Measurements from ENCODE around the gene VEGFC.

Gene VEGFC, protein sequence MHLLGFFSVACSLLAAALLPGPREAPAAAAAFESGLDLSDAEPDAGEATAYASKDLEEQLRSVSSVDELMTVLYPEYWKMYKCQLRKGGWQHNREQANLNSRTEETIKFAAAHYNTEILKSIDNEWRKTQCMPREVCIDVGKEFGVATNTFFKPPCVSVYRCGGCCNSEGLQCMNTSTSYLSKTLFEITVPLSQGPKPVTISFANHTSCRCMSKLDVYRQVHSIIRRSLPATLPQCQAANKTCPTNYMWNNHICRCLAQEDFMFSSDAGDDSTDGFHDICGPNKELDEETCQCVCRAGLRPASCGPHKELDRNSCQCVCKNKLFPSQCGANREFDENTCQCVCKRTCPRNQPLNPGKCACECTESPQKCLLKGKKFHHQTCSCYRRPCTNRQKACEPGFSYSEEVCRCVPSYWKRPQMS

DNA sequence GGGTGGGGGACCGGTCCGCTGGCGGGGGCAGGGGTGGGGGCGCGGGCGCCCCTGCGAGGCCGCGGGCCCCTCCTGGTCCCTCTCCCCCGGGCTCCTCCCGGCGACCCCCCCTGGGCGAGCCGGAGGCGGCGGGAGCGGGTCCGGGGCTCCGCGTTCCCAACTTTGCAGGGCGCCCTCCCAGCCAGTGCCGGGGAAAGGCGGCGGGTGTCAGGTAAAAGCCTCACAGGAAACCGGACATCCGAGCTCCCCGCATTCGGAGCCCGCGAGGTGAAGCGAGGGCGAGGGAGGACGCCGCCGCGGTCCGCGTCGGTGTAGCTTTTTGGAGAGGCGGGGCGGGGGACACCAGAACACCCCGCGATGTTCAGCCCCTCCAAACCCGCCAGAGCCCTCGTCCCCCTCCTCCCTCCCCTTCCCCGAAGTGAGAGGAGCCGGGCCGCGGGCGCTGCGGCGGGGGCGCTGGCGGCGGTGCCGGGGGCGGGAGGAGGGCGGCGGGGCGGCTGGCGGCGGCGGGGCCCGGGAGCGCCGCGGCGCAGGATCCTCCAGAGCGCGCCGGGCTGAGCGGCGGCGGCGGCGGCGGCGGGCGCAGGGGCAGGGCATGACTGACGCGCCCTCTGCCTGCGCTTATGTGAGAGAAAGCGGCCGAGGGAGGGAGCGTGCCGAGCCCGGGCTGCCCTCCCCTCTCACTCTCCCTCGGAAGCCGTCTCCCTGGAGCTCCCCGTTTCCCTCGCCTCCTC is at the start of gene VEGFC:
Gene VEGFC, minus strand, starts transcription at position 597 of the 734 bp plus-strand sequence. CDS start 611 bp downstream, outside the sequence.
- DNase-seq (ENCODE audit: low spot score in 2 of 2): peak; percentile 53 to 77
- peaks cover 8% of the 10 kb centered on the region for H3K4me1 ChIP-seq
- H3K36me3 ChIP-seq (replicated peaks): no peaks in the 10 kb centered on the region
- H3K4me3 ChIP-seq: peak within 1 kb of the TSS; percentile 58
- in situ Hi-C loops (cut with MboI; ENCODE audit: low sequenced_read_pairs): loop anchor here (25.0 kb wide), 2 partner anchors 245 to 405 kb away; no protein-coding TSS in a partner anchor
- no peaks in the 10 kb centered on the region for H3K9me3 ChIP-seq
- no peaks in the 10 kb centered on the region for H3K27me3 ChIP-seq (ENCODE audit: low read depth)

DNA sequence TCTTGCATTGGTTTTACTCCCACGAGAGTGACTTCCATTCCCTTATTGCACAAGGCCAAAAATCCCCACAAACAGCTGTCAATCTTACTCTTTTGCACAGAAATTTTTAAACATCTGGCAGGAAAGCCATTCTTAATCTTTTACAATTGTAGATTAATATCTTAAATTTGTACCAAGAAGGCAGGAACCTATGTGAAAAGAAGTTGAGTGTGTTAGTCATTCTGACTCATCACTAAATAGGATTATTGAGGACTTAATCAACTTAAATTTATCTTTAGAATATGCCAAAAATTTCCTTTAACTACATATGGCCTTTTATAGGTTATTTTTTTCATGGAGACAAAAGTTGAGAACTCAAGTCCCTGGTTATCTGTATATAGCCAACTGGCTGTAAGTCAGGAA is 49.0 kb upstream of the VEGFC start:
- in situ Hi-C loops (cut with MboI; ENCODE audit: low sequenced_read_pairs): no loop called here
- Histone ChIP-seq H3K4me1 (peaks cover 11% of the 10 kb centered on the region), H3K36me3 (replicated peaks) (no peaks in the 10 kb centered on the region), H3K9me3 (no peaks in the 10 kb centered on the region), H3K4me3 (no peak overlapping the region), H3K27me3 (ENCODE audit: low read depth) (no peaks in the 10 kb centered on the region)
- DNase-seq (ENCODE audit: low spot score in 2 of 2): peak in 1 of 2 experiments; percentile 4

DNA sequence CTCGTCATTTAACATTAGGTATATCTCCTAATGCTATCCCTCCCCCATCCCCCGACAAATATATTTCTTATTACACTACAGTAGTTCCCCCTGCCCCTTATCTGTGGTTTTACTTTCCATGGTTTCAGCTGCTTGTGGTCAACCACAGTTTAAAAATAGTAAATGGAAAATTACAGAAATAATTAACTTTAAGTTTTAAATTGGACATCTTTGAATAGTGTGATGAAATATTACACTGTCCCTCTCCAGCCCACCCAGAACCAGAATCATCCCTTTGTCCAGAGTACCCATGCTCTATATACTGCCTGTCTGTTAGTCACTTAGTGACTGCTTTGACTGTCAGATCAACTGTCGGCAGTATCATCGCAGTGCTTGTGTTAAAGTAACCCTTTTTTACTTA is 47.4 kb upstream of the VEGFC start:
- Histone ChIP-seq H3K27me3 (ENCODE audit: low read depth) (no peaks in the 10 kb centered on the region), H3K4me1 (peaks cover 11% of the 10 kb centered on the region), H3K9me3 (no peaks in the 10 kb centered on the region), H3K36me3 (replicated peaks) (no peaks in the 10 kb centered on the region), H3K4me3 (no peak overlapping the region)
- DNase-seq (ENCODE audit: low spot score in 2 of 2): no peak
- in situ Hi-C loops (cut with MboI; ENCODE audit: low sequenced_read_pairs): no loop called here

DNA sequence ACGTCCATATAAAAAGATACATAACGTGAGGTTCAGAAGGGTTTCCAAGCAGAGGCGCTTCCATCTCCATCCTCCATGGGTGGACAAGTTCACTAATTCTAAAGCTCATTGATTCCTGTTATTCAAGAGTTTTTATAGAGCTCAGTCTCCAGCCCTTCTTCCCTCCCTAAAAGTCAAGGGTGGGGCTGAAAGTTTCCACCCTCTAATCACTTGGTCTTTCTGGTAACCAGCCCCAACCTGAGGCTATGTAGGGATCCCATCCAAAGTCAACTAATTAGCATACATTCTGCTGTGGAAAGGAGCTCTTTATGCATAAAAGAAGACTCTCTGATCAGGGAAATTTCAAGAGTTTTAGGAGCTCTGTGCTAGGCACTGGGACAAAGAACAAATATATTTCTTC is 46.9 kb upstream of the VEGFC start:
- Histone ChIP-seq H3K27me3 (ENCODE audit: low read depth) (no peaks in the 10 kb centered on the region), H3K4me1 (peaks cover 11% of the 10 kb centered on the region), H3K36me3 (replicated peaks) (no peaks in the 10 kb centered on the region), H3K4me3 (no peak overlapping the region), H3K9me3 (no peaks in the 10 kb centered on the region)
- DNase-seq (ENCODE audit: low spot score in 2 of 2): no peak
- in situ Hi-C loops (cut with MboI; ENCODE audit: low sequenced_read_pairs): no loop called here

DNA sequence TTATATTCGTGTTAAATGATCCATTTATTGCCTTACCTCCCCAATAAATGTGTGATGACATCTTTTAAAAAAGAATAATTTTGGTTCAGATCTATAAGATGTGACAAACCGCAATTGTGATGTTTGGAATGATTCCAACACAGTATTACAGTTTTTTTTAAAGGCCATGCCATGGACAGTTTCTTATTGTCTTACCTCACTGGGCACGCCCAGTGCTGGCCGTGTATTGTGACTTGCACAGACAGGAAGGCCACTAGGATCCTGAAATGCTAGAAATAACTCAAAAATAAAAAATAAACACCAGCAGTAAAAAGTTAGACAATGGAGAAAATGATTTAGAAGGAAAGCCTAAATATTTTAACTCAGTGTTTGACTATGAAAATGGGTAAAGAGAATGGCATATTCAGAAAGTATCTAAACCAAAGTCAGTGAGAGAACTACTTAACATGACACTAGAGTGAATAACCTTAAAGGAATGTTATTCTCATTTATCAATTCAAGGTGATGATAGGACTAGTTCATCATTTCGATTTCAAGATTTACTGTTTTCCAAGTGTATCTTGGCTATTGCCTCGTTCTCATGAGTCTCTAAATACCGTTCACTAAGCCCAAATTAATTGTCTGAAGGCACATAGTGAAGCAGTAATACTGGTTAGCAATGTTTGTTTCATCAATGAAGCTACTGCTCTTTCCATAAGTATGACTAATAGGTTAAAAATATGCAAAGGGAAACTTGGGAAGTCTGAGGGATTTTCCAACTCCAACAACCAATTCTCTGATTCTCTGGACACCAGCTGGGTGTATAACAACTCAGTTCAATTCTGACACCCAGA is 46.1 kb upstream of the VEGFC start:
- DNase-seq (ENCODE audit: low spot score in 2 of 2): no peak
- H3K4me3 ChIP-seq: no peak overlapping the region
- peaks cover 11% of the 10 kb centered on the region for H3K4me1 ChIP-seq
- no peaks in the 10 kb centered on the region for H3K9me3 ChIP-seq
- no peaks in the 10 kb centered on the region for H3K27me3 ChIP-seq (ENCODE audit: low read depth)
- H3K36me3 ChIP-seq (replicated peaks): no peaks in the 10 kb centered on the region
- in situ Hi-C loops (cut with MboI; ENCODE audit: low sequenced_read_pairs): no loop called here

DNA sequence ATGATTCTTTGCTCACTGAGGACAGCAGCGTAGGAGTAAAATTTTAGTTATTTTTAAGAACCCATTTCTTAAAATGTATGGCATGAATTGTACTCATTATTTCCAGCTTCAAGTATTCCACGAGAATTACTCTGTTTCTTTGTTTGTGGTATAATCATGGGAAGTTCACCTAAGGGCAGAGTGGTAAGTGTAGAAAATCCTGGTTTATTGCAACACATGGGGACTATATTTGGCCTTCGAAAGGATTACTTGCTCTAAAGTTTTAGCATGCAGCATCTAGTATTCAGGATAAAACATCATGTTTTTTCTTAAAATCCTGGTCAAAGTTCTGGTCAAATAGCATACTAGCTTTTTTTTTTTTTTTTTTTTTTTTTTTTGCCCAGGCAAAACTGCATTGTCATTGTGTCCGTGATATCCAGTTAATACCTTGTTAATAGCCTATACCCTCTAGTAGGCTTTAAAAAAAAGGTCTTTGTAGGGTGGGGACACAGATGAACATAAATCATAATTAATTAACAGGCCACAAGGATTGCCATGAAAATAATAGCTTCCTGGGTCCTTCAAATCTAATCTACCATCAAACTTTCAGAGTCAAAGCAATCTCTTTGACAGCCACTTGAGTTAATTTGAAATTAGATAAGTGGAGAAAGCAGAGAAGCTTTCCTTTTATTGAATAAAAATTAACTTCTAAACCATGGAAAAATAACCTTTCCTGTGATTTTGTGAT is 44.6 kb upstream of the VEGFC start:
- peak in 1 of 2 experiments; percentile 24 for DNase-seq (ENCODE audit: low spot score in 2 of 2)
- Histone ChIP-seq H3K4me3 (no peak overlapping the region), H3K36me3 (replicated peaks) (no peaks in the 10 kb centered on the region), H3K4me1 (peaks cover 11% of the 10 kb centered on the region), H3K9me3 (no peaks in the 10 kb centered on the region), H3K27me3 (ENCODE audit: low read depth) (no peaks in the 10 kb centered on the region)
- in situ Hi-C loops (cut with MboI; ENCODE audit: low sequenced_read_pairs): no loop called here

DNA sequence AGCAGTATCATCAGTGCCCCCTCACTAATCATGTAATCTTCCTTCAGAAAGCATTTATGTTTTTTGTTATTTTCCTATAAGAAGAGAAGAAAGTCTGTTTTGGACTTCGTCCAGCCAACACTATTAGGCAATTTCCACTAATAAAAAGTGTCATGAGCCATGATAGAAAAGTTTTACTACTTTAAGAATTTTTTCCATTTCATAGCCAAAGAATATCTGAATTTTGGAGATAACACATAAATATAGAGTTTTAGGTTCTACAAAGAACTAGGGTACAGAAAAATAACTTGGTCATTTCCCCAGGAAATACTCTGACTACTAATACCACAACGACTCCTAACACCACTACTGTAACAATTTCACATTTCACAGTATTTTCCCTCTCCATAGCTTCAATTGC is 41.8 kb upstream of the VEGFC start:
- in situ Hi-C loops (cut with MboI; ENCODE audit: low sequenced_read_pairs): no loop called here
- H3K36me3 ChIP-seq (replicated peaks): no peaks in the 10 kb centered on the region
- H3K4me1 ChIP-seq: peaks cover 11% of the 10 kb centered on the region
- H3K27me3 ChIP-seq (ENCODE audit: low read depth): no peaks in the 10 kb centered on the region
- no peaks in the 10 kb centered on the region for H3K9me3 ChIP-seq
- H3K4me3 ChIP-seq: no peak overlapping the region
- no peak for DNase-seq (ENCODE audit: low spot score in 2 of 2)

DNA sequence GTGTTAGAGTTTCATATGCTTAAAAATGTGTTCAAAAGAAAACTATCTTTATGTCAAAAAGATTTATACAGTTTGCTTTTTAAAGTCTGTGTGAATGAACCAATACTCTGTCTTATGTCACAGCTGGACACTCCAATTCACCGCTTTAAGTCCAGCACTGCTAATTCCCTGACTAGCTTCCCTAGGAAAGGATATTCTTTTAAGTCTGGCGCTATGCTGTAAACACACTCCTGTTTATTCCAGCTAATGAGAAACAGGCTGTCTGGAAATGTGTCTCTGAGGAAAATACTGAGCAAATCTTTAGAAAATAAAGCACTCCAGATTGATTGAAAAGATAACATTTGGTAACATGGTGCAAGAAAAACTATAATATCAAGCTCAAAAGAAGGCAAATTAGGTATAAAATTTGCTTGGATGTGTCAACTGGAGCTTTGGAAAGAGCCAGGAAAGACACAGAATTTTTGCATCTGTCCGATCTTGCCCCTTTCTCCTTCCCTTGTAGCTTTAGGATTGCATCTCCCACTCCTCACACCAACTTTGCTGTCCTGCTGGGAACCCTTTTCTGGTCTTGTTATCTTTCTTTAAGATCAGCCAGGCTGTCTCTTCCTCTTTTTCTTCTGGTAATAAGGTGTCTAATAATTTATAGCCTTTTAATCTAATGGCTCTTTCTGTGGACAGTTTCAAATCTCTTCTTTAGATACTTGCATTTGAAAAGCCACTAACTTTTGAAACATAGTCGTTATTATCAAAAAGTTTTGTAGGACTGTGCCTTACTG is 40.9 kb upstream of the VEGFC start:
- Histone ChIP-seq H3K27me3 (ENCODE audit: low read depth) (no peaks in the 10 kb centered on the region), H3K4me3 (no peak overlapping the region), H3K4me1 (peaks cover 11% of the 10 kb centered on the region), H3K36me3 (replicated peaks) (no peaks in the 10 kb centered on the region), H3K9me3 (no peaks in the 10 kb centered on the region)
- no peak for DNase-seq (ENCODE audit: low spot score in 2 of 2)
- in situ Hi-C loops (cut with MboI; ENCODE audit: low sequenced_read_pairs): no loop called here

DNA sequence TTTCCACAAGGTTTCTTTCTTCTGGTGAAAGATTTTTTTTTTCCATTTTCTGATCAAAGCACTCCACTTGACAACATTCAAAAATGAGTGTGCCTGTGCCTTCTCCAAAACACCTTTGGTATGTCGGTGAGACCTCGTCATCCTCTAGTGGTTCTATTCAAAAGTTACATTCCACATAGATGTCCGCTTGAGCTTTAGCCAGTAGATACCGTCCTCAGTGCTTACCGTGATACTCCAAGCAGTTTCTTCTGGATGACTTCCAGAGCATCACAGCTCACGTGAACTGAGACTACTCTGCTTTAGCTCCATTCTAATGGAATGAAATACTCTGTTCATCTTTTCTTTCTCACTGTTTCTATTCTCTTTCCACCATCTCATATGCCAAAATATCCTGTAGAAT is 38.2 kb upstream of the VEGFC start:
- DNase-seq (ENCODE audit: low spot score in 2 of 2): no peak

DNA sequence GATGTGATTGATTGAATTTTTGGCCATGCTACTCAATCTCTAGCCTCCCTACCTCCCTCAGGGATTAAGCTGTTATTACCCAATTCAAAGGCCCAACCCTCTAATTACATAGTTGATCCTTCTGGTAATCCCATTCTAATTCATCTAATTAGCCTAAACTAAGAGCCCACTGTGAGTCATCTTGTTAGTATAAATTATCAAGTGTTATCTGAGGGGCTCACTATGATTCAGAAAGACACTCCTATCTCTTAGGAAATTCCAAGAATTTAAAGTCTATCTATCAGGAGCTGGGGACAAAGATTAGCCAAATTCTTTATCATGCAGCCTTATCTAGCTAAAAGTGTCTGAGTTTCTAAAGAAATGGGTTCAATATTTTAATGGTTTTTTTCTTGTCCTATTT is 32.9 kb upstream of the VEGFC start:
- Histone ChIP-seq H3K4me3 (no peak overlapping the region), H3K4me1 (no peaks in the 10 kb centered on the region), H3K9me3 (no peaks in the 10 kb centered on the region), H3K27me3 (ENCODE audit: low read depth) (no peaks in the 10 kb centered on the region), H3K36me3 (replicated peaks) (no peaks in the 10 kb centered on the region)
- in situ Hi-C loops (cut with MboI; ENCODE audit: low sequenced_read_pairs): no loop called here
- no peak for DNase-seq (ENCODE audit: low spot score in 2 of 2)

More for the DNA sequence above, 38.2 kb upstream of the VEGFC start:
- Histone ChIP-seq H3K4me3 (no peak overlapping the region), H3K36me3 (replicated peaks) (no peaks in the 10 kb centered on the region), H3K4me1 (no peaks in the 10 kb centered on the region), H3K27me3 (ENCODE audit: low read depth) (no peaks in the 10 kb centered on the region), H3K9me3 (no peaks in the 10 kb centered on the region)
- in situ Hi-C loops (cut with MboI; ENCODE audit: low sequenced_read_pairs): no loop called here

DNA sequence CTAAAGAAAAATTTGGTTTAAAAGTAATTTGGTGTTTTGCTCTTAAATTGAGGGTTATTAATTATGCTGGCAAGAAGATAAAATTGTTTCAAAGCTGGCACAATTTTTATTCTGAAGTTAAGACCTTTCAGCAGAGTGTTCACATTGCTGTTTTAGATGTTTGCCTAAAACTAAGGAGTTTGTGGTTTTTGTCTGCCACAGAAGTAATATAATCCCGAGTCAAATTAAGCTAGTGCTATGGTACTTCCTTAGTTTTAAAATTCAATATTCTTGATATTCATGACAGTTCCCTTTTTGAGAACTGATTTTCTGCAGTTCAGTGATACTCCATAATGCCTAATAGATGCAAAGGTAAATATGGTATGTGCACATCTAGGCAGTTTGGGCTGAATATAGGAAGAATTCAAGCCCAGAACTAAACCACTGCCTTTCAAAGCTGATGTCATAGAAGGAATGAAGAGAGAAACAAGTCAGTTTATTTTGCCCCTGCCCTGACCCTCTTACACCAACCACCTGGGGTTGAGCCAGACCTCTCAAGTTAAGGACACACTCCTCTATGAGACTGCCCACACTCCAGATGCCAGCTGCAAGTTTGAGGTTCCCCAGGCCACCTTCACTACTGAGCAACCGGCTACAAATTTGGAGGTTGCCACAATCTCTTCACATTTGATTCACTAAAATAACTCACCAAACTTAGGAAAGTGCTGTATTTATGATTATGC is 32.1 kb upstream of the VEGFC start:
- in situ Hi-C loops (cut with MboI; ENCODE audit: low sequenced_read_pairs): no loop called here
- Histone ChIP-seq H3K27me3 (ENCODE audit: low read depth) (no peaks in the 10 kb centered on the region), H3K9me3 (no peaks in the 10 kb centered on the region), H3K4me3 (no peak overlapping the region), H3K4me1 (no peaks in the 10 kb centered on the region), H3K36me3 (replicated peaks) (no peaks in the 10 kb centered on the region)
- DNase-seq (ENCODE audit: low spot score in 2 of 2): no peak

DNA sequence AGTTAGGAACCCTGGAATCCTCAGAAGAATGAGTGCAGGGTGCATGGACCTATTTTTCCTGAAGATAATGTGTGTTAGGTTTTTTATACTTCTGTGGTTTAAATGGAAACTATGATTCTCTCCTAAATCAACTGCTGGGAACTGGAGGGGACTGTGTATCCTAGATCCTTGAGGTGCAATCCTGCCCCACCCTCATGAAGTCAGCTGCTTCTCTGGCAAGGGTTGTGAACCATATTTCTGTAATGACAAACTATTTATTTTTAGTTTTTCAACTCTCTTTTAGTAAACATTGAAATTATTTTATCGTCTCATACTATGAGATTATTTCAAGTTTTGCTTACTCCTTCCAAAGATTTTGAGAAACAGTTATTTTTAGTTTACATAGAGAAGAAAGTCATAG is 25.8 kb upstream of the VEGFC start:
- in situ Hi-C loops (cut with MboI; ENCODE audit: low sequenced_read_pairs): no loop called here
- no peak for DNase-seq (ENCODE audit: low spot score in 2 of 2)
- Histone ChIP-seq H3K27me3 (ENCODE audit: low read depth) (no peaks in the 10 kb centered on the region), H3K4me1 (no peaks in the 10 kb centered on the region), H3K4me3 (no peak overlapping the region), H3K9me3 (no peaks in the 10 kb centered on the region), H3K36me3 (replicated peaks) (no peaks in the 10 kb centered on the region)

Measured in HAP-1 (cell line).